WTC11 (cell line): Measurements from ENCODE around the gene CDC42EP4. TPM values are rescaled to one million over a fixed set of nuclear protein-coding genes. Genes with fewer than 3 reads are reported as not detected.

Experiments
- ATAC-seq: fragments of 200-7000 bp; cut with Tn5 transposase; 2 replicates; pipeline ENCODE4 v1.10.0; 2021; ENCODE audit warnings: mild to moderate bottlenecking, moderate library complexity
- CTCF ChIA-PET: fragments of 300-600 bp; sonication (Branson Sonifier 250); formaldehyde crosslinking; loops from one replicate; lab custom pipeline; 2021; ENCODE audit warnings: antibody characterized with exemption; lab: Charles Lee
- POLR2A ChIA-PET: fragments of 350-600 bp; sonication (Branson Sonifier 250); formaldehyde crosslinking; loops from one replicate; lab custom pipeline; 2021; ENCODE audit warnings: antibody characterized with exemption; lab: Charles Lee
- DNase-seq: peaks from one replicate; pipeline ENCODE4 v3.0.0; 2021; ENCODE audit warnings: low spot score
- H3K27ac Mint-ChIP-seq: 2 replicates; pipeline ENCODE4 v1.8.0; 2021; ENCODE audit warnings: mixed read lengths
- H3K27me3 Mint-ChIP-seq: 2 replicates; pipeline ENCODE4 v1.8.0; 2021; ENCODE audit warnings: low read depth, mild to moderate bottlenecking, moderate library complexity, mixed read lengths
- H3K36me3 Mint-ChIP-seq: 2 replicates; pipeline ENCODE4 v1.8.0; 2021; ENCODE audit warnings: mixed read lengths
- H3K4me1 Mint-ChIP-seq: 2 replicates; pipeline ENCODE4 v1.8.0; 2022; ENCODE audit warnings: mixed read lengths
- H3K4me3 Mint-ChIP-seq: 2 replicates; pipeline ENCODE4 v1.8.0; 2021; ENCODE audit warnings: mild to moderate bottlenecking, moderate library complexity, mixed read lengths
- H3K9me3 Mint-ChIP-seq: 2 replicates; pipeline ENCODE4 v1.8.0; 2021; ENCODE audit warnings: mixed read lengths
- E2F1 ChIP-seq: sonication (generic); formaldehyde crosslinking; IDR thresholded peaks from 2 replicates; pipeline ENCODE4 v1.8.0; 2022; ENCODE audit warnings: mild to moderate bottlenecking, missing genetic modification reagents
- ERG ChIP-seq: fragments of 250-450 bp; sonication (Bioruptor Pico); IDR thresholded peaks from 2 replicates; pipeline ENCODE4 v1.8.0; 2021; ENCODE audit warnings: mild to moderate bottlenecking
- ESRRA ChIP-seq: sonication (generic); formaldehyde crosslinking; IDR thresholded peaks from 2 replicates; pipeline ENCODE4 v1.8.1; 2022; ENCODE audit warnings: mild to moderate bottlenecking, missing genetic modification reagents, borderline replicate concordance
- GABPB1 ChIP-seq: sonication (generic); formaldehyde crosslinking; IDR thresholded peaks from 2 replicates; pipeline ENCODE4 v1.8.1; 2023; ENCODE audit warnings: mild to moderate bottlenecking, missing genetic modification reagents
- MAX ChIP-seq: sonication (generic); formaldehyde crosslinking; IDR thresholded peaks from 2 replicates; pipeline ENCODE4 v1.8.0; 2022; ENCODE audit warnings: mild to moderate bottlenecking, missing genetic modification reagents
- PREB ChIP-seq: sonication (generic); formaldehyde crosslinking; IDR thresholded peaks from 2 replicates; pipeline ENCODE4 v1.8.1; 2022; ENCODE audit warnings: mild to moderate bottlenecking, missing genetic modification reagents, moderate library complexity, borderline replicate concordance
- RELA ChIP-seq: sonication (generic); formaldehyde crosslinking; IDR thresholded peaks from 2 replicates; pipeline ENCODE4 v1.8.1; 2022; ENCODE audit warnings: missing genetic modification reagents, mild to moderate bottlenecking, borderline replicate concordance
- SP1 ChIP-seq: sonication (generic); formaldehyde crosslinking; conservative IDR thresholded peaks from 2 replicates; pipeline ENCODE4 v1.8.1; 2022; ENCODE audit warnings: missing genetic modification reagents
- ZNF121 ChIP-seq: sonication (generic); formaldehyde crosslinking; IDR thresholded peaks from 2 replicates; pipeline ENCODE4 v1.8.0; 2023; ENCODE audit warnings: missing genetic modification reagents
- ZNF232 ChIP-seq: sonication (generic); formaldehyde crosslinking; IDR thresholded peaks from 2 replicates; pipeline ENCODE4 v1.8.0; 2022; ENCODE audit warnings: mild to moderate bottlenecking, missing genetic modification reagents
- ZNF425 ChIP-seq: fragments of 250-450 bp; sonication (Bioruptor Pico); conservative IDR thresholded peaks from 2 replicates; pipeline ENCODE4 v1.9.0; 2021; ENCODE audit warnings: mild to moderate bottlenecking
- ZNF512 ChIP-seq: sonication (generic); formaldehyde crosslinking; IDR thresholded peaks from 2 replicates; pipeline ENCODE4 v1.8.1; 2022; ENCODE audit warnings: missing genetic modification reagents, borderline replicate concordance
- ZNF671 ChIP-seq: fragments of 250-450 bp; sonication (Bioruptor Pico); IDR thresholded peaks from 2 replicates; pipeline ENCODE4 v1.8.0; 2021; ENCODE audit warnings: mild to moderate bottlenecking
- total RNA-seq: library from RNA; stranded (reverse); gene quantifications from 3 replicates; pipeline ENCODE4 v1.2.3, GENCODE V29; 2021

The CDC42EP4 gene
- total RNA-seq, 1 experiment from 2014 or later = 18.8 TPM

- TF ChIP-seq ZNF425 (CRISPR knock-in tag) = no peak
- TF ChIP-seq SP1 (CRISPR knock-in tag) = no peak
- TF ChIP-seq ZNF671 = no peak
- TF ChIP-seq ESRRA (CRISPR knock-in tag) = no peak
Measured at GRCh38 chr17:73290399-73291259, 21.2 kb downstream of the CDC42EP4 start (continued).

GRCh38 chr17:73289549-73290254 lies 22.1 kb downstream of the CDC42EP4 start:
- no peak for ATAC-seq
- Mint-ChIP-seq H3K9me3 (no peaks in the 10 kb centered on the region), H3K27ac (no peak overlapping the region), H3K27me3 (no peaks in the 10 kb centered on the region), H3K4me3 (no peak overlapping the region), H3K4me1 (peaks cover 22% of the 10 kb centered on the region), H3K36me3 (peaks cover 2% of the 10 kb centered on the region; the same call in 1 of the 2 replicates)
- ChIA-PET POLR2A (no interaction called here), CTCF (interaction anchor here (1.0 to 3.1 kb wide), 2 partner anchors 23 to 80 kb away, joined by 3 to 10 read pairs; no protein-coding TSS in a partner anchor)
- no peak for DNase-seq
- peak; percentile 59; the same call in 1 of the 2 replicates for TF ChIP-seq ZNF512 (CRISPR knock-in tag)
- no peak for TF ChIP-seq MAX

GRCh38 chr17:73288534-73289302 lies 23.1 kb downstream of the CDC42EP4 start:
- H3K9me3 Mint-ChIP-seq = no peaks in the 10 kb centered on the region
- TF ChIP-seq RELA (CRISPR knock-in tag) (no peak), GABPB1 (CRISPR knock-in tag) (peak; percentile 58), ZNF121 (CRISPR knock-in tag) (0 out of 2 replicates have a peak, but pooled peaks have one; percentile 22), E2F1 (CRISPR knock-in tag) (no peak), ERG (no peak), PREB (peak; percentile 68; the same call in 1 of the 2 replicates), ZNF232 (CRISPR knock-in tag) (no peak)
- TF ChIP-seq, all 79 proteins: peak for 3
- DNase-seq = no peak
- ChIA-PET CTCF (interaction anchor here (1.0 to 1.2 kb wide), 2 partner anchors 22 to 81 kb away, joined by 3 read pairs; no protein-coding TSS in a partner anchor), POLR2A (no interaction called here)
- no peak for ATAC-seq
- peaks cover 2% of the 10 kb centered on the region; the same call in 1 of the 2 replicates for H3K36me3 Mint-ChIP-seq
- H3K27me3 Mint-ChIP-seq = no peaks in the 10 kb centered on the region
- peaks cover 30% of the 10 kb centered on the region for H3K4me1 Mint-ChIP-seq
- no peak overlapping the region for H3K4me3 Mint-ChIP-seq
- peak overlapping the region; percentile 72; the same call in 1 of the 2 replicates for H3K27ac Mint-ChIP-seq
